HEK293T (cell line): ENCODE results near the gene C16orf54.
A peak's percentile ranks its signal among the peaks of the same experiment; 100 is the strongest.
"Not testable (repeated sequence)": the region's sequence is repeated elsewhere in the genome, so short reads cannot be mapped to it uniquely, and the experiment has no call there.

Experiments
- CTCF ChIA-PET: fragments of 350-600 bp; formaldehyde crosslinking; extraction: SDS; loops from one replicate; lab custom pipeline; 2021; ENCODE audit warnings: antibody characterized with exemption, inconsistent platforms; lab: Yijun Ruan, JAX
- POLR2A ChIA-PET: fragments of 350-600 bp; formaldehyde crosslinking; extraction: SDS; loops from one replicate; lab custom pipeline; 2020; ENCODE audit warnings: antibody characterized with exemption, inconsistent platforms; lab: Yijun Ruan, JAX
- DNase-seq: peaks from one replicate; pipeline ENCODE4 v3.0.0; 2012; ENCODE audit warnings: mixed read lengths; ENCODE audit errors: extremely low spot score
- ARNT ChIP-seq: fragments of 450-650 bp; IDR thresholded peaks from 2 replicates; pipeline ENCODE4 v1.6.1; 2017; ENCODE audit warnings: mild to moderate bottlenecking
- BHLHE40 ChIP-seq: fragments of 450-650 bp; IDR thresholded peaks from 2 replicates; pipeline ENCODE4 v1.6.1; 2016; ENCODE audit warnings: mild to moderate bottlenecking, moderate library complexity, borderline replicate concordance
- CTBP1 ChIP-seq: fragments of 450-650 bp; IDR thresholded peaks from 2 replicates; pipeline ENCODE4 v1.6.1; 2016; ENCODE audit warnings: borderline replicate concordance
- ELF4 ChIP-seq: fragments of 450-650 bp; IDR thresholded peaks from 2 replicates; pipeline ENCODE4 v1.6.1; 2017; ENCODE audit warnings: antibody characterized with exemption
- FOXA1 ChIP-seq: fragments of 450-650 bp; IDR thresholded peaks from 2 replicates; pipeline ENCODE4 v1.6.1; 2016; ENCODE audit warnings: mild to moderate bottlenecking
- FOXK2 ChIP-seq: fragments of 450-650 bp; IDR thresholded peaks from 2 replicates; pipeline ENCODE4 v1.6.1; 2016; ENCODE audit warnings: mild to moderate bottlenecking
- FOXM1 ChIP-seq: fragments of 450-650 bp; IDR thresholded peaks from 2 replicates; pipeline ENCODE4 v1.6.1; 2017; ENCODE audit warnings: mild to moderate bottlenecking, borderline replicate concordance
- HDGF ChIP-seq: fragments of 450-650 bp; IDR thresholded peaks from 2 replicates; pipeline ENCODE4 v1.6.1; 2017; ENCODE audit warnings: antibody characterized with exemption, borderline replicate concordance
- L3MBTL2 ChIP-seq: fragments of 450-650 bp; conservative IDR thresholded peaks from 2 replicates; pipeline ENCODE4 v1.6.1; 2016; ENCODE audit warnings: mild to moderate bottlenecking
- LEF1 ChIP-seq: fragments of 450-650 bp; IDR thresholded peaks from 2 replicates; pipeline ENCODE4 v1.6.1; 2017; ENCODE audit warnings: mild to moderate bottlenecking, borderline replicate concordance
- NFRKB ChIP-seq: fragments of 450-650 bp; IDR thresholded peaks from 2 replicates; pipeline ENCODE4 v1.6.1; 2016; ENCODE audit warnings: mild to moderate bottlenecking, moderate library complexity
- PKNOX1 ChIP-seq: fragments of 450-650 bp; IDR thresholded peaks from 2 replicates; pipeline ENCODE4 v1.6.1; 2016
- SP1 ChIP-seq: fragments of 450-650 bp; IDR thresholded peaks from 2 replicates; pipeline ENCODE4 v1.6.1; 2017
- SUZ12 ChIP-seq: fragments of 450-650 bp; IDR thresholded peaks from 2 replicates; pipeline ENCODE4 v1.6.1; 2016; ENCODE audit warnings: mild to moderate bottlenecking
- TARDBP ChIP-seq: fragments of 450-650 bp; IDR thresholded peaks from 2 replicates; pipeline ENCODE4 v1.6.1; 2016
- ZNF384 ChIP-seq: fragments of 450-650 bp; IDR thresholded peaks from 2 replicates; pipeline ENCODE4 v1.6.1; 2016

C16orf54 gene

DNA sequence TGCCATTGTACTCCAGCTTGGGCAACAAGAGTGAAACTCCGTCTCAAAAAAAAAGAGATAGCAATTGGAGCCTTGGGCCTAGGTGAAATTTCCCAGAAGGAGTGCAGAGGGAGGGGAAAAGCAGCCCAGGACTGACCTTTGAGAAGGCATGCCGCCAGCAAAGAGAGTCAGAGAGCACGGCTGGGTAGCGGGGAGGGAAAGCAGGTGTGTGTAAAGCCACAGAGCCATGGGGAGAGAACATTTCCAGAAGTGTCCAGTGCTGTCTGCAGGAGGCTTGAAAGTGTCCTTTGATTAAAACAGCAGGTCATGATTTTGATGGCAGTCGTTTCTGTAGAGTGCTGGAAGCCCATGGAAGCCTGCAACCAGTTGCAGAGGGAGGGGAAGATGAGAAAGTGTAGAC lies 8.1 kb downstream of the C16orf54 start:
- ChIA-PET CTCF (interaction anchor here (0.7 kb wide), 2 partner anchors 46 to 134 kb away, joined by 3 to 5 read pairs; no protein-coding TSS in a partner anchor), POLR2A (no interaction called here)
- TF ChIP-seq ZNF384 = no peak
- TF ChIP-seq FOXK2 = no peak
- TF ChIP-seq L3MBTL2 = no peak
- TF ChIP-seq FOXA1 = no peak
- no peak for TF ChIP-seq PKNOX1
- no peak for TF ChIP-seq FOXM1
- no peak for TF ChIP-seq TARDBP
- no peak for DNase-seq

- ChIA-PET POLR2A (no interaction called here), CTCF (interaction anchor here (0.7 kb wide), 1 partner anchor 133 kb away, joined by 3 read pairs; no protein-coding TSS in a partner anchor)
- DNase-seq = no peak
- no peak for TF ChIP-seq NFRKB
- no peak for TF ChIP-seq CTBP1
- TF ChIP-seq ZNF384 = no peak
- 0 out of 2 replicates have a peak, but pooled peaks have one; percentile 6 for TF ChIP-seq PKNOX1
- no peak for TF ChIP-seq LEF1
Measured at GRCh38 chr16:29736764-29737163, 9.0 kb downstream of the C16orf54 start.

DNA sequence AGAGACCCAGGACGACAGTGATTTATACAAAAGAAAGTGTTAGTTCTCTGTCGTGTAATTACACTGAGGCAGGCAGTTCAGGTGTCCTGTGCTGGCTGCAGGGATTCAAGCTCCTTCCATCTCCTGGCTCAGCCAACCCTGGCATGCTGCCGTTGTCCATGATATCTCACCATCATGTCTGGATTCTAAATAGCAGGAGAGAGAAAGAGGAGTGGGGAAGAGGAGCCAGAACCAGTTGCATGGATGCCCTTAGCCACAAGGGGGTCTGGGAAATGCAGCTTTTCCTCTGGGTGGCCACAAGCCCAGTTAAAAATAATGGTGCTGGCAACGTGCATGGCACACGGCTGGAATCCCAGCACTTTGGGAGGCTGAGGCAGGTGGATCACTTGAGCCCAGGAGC lies 9.7 kb downstream of the C16orf54 start:
- ChIA-PET CTCF (interaction anchor here (0.9 kb wide), 1 partner anchor 13 kb away, joined by 4 read pairs; no protein-coding TSS in a partner anchor), POLR2A (no interaction called here)
- TF ChIP-seq FOXK2 (no peak), L3MBTL2 (peak; percentile 31; the same call in 1 of the 2 replicates), HDGF (no peak)
- peak; percentile 30 for DNase-seq

DNA sequence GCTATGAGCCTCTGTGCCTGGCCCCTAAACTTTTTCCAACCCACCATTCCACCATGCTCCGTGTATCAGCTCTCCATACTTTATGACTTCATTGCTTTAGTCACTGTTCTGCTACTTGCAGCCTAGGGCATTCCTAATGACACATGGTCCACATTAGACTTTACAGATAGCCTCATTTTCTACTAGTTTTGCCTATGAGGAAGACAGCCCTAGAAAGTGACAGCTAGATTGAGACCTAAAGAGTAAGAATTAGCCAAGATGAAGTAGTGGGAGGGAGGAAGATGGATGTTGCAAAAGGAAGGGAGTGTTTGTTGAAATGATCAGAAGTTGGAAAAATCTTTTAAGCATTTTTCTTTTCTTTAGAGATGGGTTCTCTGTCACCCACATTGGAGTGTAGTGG lies 11.0 kb downstream of the C16orf54 start:
- ChIA-PET POLR2A (no interaction called here), CTCF (no interaction called here)
- no peak for DNase-seq
- no peak for TF ChIP-seq HDGF
- no peak for TF ChIP-seq BHLHE40
- no peak for TF ChIP-seq FOXK2

DNA sequence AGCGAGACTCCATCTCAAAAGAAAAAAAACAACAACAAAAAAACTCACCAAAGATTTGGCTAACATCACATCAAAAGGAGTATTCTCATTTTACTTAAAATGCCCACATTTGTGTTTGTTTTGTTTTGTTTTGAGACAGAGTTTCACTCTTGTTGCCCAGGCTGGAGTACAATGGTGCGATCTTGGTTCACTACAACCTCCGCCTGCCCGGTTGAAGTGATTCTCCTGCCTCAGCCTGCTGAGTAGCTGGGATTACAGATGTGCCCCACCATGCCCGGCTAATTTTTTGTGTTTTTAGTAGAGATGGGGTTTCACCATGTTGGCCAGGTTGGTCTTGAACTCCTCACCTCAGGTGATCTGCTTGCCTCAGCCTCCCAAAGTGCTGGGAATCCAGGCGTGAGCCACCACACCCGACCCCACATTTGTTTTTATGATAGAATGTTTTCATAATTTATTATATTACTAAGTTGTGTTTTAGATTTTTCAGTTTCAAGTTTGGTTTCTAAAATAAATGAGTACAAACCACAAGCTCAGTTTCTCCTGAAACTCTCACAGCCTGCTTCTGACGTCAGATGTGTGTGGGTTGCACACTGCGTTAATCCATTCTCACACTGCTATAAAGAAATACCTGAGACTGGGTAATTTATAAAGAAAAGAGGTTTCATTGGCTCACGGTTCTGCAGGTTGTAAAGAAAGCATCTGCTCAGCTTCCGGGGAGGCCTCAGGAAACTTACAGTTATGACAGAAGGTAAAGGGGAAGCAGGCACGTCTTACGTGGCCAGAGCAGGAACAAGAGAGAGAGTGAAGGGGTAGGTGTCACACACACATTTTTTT lies 13.8 kb downstream of the C16orf54 start:
- ChIA-PET POLR2A (interaction anchor here (1.4 kb wide), 1 partner anchor 75 kb away, joined by 6 read pairs; the partner anchor contains the start of gene MAZ), CTCF (interaction anchor here (0.6 to 0.7 kb wide), 2 partner anchors 84 to 156 kb away, joined by 3 read pairs; partner anchors contain the start of gene PAGR1)
- DNase-seq = not testable (repeated sequence)

DNA sequence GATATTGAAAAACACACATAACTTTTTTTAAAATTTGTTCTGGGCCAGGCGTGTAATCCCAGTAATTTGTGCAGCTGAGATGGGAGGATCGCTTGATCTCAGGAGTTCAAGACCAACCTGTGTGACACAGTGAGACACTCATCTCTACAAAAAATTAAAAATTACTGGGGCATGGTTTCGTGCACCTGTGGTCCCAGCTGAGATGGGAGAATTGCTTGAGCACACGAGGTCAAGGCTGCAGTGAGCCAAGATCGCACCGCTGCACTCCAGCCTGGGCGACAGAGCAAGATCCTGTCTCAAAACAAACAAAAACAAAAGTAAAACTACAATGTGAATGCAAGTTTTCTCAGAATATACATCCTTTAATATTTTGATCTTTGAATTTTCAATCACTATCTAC lies 15.1 kb downstream of the C16orf54 start:
- POLR2A ChIA-PET = interaction anchor here (2.8 kb wide), 1 partner anchor 60 kb away, joined by 14 read pairs; the partner anchor contains the start of gene KIF22
- DNase-seq = no peak
- TF ChIP-seq PKNOX1 = no peak
- TF ChIP-seq ZNF384 = no peak
- no peak for TF ChIP-seq ARNT
- TF ChIP-seq HDGF = no peak
- TF ChIP-seq L3MBTL2 = no peak
- TF ChIP-seq TARDBP = no peak
- no peak for TF ChIP-seq CTBP1
- no peak for TF ChIP-seq FOXM1
- no peak for TF ChIP-seq SP1
- TF ChIP-seq BHLHE40 = no peak
- no peak for TF ChIP-seq LEF1
- TF ChIP-seq SUZ12 = no peak
- TF ChIP-seq FOXK2 = no peak
- no peak for TF ChIP-seq FOXA1
- TF ChIP-seq ELF4 = no peak
- TF ChIP-seq NFRKB = no peak
- CTCF ChIA-PET = interaction anchor here (0.6 to 2.8 kb wide), 3 partner anchors 31 to 60 kb away, joined by 3 to 13 read pairs (median 4); partner anchors contain the start of gene KIF22

DNA sequence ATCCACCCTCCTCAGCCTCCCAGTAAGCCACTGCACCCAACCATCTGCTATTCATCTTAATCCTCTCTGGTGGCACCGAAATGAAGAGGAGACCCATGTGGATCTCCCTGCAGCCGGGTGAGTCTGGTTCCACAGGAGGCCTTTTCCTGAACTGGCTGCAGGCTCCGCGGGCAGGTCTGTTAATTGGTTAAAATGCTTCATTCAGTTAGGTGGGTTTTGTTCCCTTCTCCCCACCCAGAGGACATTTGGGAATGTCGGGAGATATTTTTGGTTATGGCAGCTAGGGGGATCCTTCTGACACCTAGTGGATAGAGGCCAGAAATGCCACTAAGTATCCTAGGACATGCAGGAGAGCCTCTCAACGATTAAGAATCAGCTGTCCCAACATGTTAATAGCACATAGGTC lies 16.7 kb downstream of the C16orf54 start:
- CTCF ChIA-PET = interaction anchor here (0.5 to 2.8 kb wide), 10 partner anchors 8 to 1674 kb away, joined by 3 to 13 read pairs (median 4); partner anchors contain the start of gene PAGR1
- POLR2A ChIA-PET = interaction anchor here (0.8 to 2.8 kb wide), 3 partner anchors 9 to 61 kb away, joined by 3 to 14 read pairs (median 3); partner anchors contain the start of gene KIF22
- peak; percentile 67 for DNase-seq
- TF ChIP-seq SUZ12 (no peak), HDGF (no peak)
